NCI-H128 (cell line): ENCODE results near the gene ZC3H7A.

Experiments
- DNase-seq: peaks from one replicate; lab custom pipeline; 2025; ENCODE audit not compliant: unreplicated experiment; lab: John Stamatoyannopoulos, UW

The ZC3H7A gene

DNA sequence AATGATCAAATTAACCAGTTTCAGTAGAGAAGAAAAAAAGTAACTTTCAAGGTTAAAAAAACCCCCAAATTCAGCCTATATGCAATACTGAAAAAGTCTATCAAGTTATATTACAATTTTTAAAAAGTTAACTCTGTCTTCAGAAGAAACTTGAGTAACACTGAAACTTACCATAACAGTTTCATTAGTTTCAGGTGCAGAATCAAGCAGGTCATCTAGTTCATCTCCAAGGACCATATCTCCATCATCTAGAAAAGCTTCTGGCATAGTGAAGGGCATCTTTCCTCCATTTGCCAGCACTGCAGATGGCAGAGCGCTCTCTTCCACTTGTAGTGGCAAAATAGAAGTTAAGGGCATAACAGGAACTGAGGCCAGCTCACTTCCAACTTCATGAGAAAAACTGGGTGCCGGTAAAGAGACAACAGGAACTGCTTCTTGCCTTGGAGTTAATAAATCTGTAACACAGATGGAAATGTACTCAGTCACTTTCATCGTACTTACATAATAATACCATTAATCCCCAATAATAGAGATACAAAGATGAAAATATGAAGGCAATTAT, 22.9 kb downstream of the ZC3H7A start:
- no peak for DNase-seq

DNA sequence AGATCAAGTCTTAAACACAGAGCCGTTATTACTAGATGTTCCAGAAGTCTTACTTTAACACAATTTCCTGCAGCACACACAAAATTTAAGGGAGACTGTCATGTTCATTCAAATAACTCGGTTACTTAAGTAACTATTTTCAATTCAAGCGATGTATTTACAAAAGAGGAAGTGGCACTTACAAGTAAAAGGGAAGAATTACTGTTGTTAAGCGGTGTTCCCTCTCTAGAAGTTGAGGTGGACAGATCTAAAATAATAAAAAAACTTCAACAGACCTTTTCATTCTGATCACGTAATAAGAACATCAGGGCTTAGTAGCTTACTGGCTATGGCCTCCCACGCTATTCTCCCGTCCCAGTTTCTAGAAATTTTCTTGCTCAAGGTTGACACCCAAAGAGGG, 28.2 kb downstream of the ZC3H7A start:
- no peak for DNase-seq

DNA sequence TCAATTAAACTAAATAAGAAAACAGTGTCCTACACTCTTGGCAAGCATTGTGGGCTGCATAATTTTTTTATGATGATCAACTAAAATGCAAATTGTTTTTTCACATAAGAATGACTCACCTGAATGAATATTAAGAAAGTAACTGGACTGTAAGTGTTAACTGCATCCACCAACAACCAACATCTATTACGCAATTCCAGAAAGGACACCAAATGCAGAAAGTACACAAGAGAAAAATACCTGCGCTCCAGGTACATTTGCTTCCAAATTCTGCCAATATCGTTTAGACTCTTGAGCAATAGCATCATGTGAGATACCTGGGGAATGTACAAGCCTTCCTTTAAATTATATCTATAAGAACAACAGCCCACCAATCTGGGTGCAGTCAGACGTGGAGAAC, 34.6 kb downstream of the ZC3H7A start:
- DNase-seq = no peak

DNA sequence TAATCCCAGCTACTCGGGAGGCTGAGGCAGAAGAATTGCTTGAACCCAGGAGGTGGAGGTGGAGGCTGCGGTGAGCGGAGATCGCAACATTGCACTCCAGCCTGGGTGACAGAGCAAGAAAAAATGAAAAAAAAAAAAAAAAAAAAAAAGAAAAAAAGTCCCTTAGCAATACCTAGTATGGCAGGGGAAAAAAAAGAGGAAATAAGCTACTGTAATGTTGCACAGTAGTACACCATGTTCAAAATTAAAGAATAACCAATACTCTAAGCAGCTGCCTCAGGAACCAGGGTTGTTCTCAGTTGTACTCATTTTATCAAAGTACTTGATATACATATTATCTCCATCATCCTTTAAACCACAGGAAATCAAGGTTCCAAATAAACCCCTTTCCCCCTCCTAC, 37.1 kb downstream of the ZC3H7A start:
- DNase-seq = no peak

DNA sequence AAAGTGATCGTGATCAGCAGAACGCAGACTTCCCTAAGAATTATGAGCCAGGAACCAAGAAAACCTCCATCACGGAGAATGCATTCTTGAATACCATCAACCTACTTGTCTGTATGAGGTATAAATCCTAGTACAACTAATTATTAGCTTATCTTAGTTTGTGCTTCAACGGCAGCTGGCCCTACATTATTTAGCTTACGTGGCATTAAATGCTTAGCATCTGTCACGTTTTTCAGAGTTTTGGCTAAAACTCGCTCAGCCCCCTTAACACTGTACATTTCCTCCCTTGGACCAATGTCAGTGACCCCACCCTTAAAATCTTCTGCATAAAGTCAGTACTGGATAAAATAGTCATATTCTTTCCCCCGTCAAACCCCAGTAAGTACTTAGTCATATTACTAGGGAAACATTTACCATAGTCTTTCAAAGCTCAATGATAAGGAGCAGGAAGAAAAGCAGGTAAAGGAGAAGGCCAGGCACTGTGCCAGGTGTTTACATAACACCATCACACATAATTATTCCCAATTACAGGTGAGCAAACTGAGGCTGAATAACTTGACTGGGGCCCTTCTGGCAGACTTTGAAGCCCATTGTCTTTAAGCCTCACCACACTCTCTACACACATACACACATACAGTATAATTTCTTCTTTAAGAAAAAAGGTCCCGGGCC, 37.8 kb downstream of the ZC3H7A start:
- DNase-seq = no peak

DNA sequence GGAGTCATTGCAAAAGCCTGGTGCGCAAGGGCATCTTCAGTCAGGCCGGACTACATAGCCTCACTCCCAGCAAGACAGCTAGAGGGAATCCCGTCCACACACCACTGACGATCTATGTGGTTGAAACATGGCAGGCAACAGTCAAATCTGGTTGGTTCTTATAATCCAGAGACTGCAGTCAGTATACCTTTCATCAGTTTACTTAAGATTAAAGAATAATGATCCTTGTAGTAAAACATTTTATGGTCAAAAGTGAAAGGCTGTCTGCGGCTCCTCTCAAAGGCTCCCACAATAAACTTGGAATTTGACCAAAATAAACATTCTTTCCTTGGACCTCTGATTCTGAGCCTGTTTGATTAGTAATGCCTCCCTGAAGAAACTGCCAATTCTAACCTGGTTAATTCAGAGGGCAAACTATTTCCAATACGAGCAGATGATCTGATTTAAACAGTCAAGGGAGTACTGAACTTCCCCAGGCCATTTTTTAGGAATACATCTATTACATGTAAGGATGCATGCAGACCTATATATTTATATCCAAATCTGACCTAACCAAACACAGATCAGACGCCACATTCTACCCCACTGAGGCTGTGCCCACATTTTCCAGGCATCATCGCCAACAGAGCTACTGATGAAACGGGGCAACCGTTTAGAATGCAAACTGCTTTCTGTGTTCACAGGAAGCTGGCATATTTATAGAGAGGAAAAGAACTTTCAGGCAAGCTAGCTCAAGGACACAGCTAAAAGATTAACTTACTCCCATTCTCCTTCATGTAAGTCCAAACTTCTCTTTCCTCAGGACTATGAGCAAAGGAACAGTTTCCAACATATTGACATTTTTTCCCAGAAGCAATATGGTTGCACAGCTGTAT, 39.1 kb downstream of the ZC3H7A start:
- DNase-seq = no peak

DNA sequence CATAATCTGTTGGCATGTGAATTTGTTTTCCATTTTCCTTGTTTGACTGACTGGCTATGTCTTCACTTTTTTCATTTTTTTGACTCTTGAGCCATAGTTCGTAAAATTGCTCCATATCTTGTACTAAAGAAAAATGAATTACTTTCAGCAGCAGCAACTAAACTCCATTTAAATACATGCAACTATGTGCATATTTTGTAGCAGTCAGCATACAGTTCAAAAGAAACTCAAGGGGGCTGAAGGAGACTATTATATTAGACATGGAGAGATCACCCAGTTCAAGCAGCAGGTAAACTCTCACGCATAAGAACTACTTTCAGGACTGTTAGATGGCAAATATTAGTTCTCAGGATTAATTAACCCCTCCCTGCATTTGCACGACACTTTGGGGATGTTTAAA, 40.8 kb downstream of the ZC3H7A start:
- DNase-seq = no peak

DNA sequence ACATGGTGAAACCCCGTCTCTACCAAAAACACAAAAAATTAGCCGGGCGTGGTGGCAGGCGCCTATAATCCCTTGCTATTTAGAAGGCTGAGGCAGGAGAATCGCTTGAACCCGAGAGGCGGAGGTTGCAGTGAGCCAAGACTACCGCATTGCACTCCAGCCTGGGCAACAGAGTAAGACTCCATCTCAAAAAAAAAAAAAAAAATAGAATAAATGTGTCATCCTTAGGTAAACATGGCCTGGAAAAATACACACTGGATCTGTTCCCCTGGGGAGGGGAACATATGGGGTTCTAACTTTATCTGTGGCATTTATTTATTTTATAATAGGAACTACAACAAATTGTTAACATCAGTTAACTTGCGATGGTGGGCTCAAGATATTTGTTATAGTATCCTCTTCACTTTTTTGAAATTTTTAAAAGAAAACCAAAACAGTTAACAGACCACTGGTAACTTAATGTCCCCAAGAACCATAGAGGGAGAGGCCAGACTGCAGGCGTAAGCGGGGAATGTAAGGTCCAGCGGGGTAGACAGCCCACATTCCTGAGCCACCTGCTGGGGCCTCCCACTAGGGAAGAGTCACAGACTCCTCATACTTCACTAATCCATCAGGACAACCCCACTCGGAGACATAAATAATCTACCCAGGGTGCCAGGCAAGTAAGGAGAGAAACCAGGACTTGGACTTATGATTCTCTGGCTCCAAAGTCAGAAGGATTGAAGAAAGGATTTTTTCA, 41.9 kb downstream of the ZC3H7A start:
- no peak for DNase-seq

DNA sequence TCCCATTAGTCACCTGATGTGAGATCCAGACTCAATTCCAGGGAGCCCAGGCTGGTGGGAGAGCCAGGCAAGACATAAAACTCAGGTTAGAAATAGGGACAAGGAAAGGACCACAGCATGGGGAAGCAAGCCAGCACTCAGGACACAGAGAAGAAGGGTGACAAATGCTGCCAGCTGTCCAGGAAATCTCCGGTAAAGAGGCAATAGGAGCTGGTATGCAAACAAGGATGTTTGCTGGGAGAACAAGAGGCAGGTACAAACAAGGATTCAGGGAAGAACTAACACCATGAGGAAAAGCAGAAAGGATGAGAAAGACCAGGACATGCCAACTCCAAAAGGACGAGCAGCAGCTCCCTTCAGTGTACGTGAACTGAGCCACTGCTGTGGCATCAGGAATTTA, 44.2 kb downstream of the ZC3H7A start:
- DNase-seq = no peak

DNA sequence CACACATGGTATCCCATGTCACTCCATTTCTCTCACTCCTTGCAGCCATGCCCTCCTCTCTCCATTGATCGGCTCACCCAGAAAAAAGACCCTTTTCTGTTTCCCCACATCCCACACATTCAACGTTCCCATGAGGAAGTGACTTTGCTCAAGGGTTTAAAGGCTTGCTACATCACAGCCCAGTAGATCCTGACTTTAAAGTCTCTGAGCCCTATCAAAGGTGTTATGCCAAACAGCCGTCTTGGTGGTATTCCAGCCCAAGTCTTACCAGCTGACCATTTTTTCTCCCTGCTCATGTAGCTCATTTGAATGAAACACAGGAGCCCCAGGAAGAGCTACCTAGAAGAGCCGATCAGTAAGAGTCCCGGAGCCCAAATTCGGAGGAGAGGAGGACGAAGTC, 47.0 kb downstream of the ZC3H7A start:
- no peak for DNase-seq

DNA sequence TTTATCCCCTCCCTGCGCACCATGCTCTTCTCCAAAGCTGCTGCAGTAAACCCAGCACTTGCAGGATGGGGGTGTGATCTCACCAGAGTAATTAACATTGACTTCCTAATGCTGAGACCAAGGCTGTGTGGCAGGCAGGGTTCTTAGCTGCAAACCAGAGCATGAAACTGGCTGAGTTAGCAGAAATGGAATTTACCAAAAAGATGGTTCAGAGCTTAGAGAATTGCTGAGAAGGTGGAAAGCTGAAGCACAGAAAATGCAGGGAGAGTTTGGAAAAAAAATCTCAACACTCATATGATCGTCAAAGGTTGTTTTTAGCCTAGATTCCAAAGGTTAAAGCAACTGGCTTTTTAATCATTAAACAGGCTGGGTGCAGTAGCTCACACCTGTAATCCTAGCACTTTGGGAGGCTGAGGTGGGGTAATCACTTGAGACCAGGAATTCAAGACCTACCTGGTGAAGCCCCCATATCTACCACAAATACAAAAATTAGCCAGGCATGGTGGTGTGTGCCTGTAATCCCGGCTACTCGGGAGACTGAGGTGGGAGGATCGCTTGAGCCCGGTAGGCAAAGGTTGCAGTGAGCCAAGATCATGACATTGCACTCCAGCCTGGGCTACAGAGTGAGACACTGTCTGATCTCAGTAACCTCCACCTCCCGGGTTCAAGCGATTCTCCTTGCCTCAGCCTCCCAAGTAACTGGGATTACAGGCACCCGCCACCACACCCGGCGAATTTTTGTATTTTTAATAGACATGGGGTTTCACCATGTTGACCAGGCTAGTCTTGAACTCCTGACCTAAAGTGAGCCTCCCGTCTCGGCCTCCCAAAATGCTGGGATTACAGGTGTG, 48.4 kb downstream of the ZC3H7A start:
- DNase-seq = no peak

DNA sequence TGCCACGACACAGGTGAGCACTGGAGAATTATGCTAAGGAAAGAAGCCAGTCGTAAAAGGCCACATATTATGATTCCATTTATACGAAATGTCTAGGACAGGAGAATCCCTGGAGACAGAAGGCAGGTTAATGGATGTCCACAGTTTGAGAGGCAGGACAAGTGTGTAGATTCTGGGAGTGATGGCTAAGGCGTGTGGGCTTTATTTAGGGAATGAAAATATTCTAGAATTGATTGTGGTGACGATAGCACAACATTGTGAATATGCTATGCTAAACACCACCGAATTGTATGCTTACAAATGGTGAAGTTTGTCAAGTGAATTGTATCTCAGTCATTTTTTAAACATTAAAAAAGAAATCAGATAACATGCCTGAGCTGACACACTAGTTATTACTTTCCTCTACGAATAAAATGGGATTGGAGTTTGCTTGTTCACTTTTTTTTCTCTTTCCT, 49.1 kb downstream of the ZC3H7A start:
- no peak for DNase-seq

DNA sequence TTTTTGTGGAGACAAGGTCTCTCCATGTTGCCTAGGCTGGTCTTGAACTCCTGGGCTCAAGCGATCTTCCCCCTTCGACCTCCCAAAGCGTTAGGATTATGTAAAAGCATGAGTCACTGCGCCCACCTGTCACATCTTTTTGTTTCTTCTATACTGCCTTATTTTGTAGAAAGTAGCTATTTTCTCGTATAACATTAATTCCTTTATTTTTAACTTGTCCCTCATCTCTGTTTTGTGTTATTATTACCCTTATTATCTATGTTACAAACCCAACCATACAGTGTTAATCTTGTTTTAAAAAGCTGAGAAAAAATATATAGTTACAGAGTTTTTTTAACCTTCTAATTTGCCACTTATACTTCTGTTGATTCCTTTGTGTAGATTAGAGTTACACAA, 53.0 kb downstream of the ZC3H7A start:
- DNase-seq = no peak

DNA sequence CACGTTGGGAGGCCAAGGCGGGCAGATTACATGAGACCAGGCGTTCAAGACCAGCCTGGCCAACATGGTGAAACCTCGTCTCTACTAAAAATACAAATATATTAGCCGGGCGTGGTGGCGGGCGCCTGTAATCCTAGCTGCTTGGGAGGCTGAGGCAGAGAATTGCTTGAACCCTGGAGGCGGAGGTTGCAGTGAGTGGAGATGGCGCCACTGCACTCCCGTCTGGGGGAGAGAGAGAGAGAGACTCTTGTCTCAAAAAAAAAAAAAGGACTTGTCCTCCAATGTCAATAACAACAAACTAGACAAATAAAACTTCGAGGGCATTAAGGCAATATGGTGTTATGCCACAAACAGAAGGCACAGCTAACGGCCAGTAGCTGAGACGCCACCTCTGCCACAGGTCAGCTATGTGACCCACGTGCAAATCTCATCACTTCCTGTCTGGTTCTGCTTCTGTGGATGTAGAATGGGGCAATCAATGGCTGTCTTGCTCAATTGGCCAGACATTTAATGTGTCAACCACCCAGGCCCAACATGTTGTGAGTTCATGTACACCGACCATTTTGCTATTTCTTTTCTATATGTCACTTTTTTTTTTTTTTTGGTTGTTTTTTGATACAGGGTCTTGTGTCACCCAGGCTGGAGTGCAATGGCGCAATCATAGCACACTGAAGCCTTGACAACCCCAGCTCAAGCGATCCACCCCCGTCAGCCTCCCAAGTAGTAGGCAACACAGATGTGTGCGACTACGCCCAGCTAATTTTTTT, 53.6 kb downstream of the ZC3H7A start:
- DNase-seq = no peak

DNA sequence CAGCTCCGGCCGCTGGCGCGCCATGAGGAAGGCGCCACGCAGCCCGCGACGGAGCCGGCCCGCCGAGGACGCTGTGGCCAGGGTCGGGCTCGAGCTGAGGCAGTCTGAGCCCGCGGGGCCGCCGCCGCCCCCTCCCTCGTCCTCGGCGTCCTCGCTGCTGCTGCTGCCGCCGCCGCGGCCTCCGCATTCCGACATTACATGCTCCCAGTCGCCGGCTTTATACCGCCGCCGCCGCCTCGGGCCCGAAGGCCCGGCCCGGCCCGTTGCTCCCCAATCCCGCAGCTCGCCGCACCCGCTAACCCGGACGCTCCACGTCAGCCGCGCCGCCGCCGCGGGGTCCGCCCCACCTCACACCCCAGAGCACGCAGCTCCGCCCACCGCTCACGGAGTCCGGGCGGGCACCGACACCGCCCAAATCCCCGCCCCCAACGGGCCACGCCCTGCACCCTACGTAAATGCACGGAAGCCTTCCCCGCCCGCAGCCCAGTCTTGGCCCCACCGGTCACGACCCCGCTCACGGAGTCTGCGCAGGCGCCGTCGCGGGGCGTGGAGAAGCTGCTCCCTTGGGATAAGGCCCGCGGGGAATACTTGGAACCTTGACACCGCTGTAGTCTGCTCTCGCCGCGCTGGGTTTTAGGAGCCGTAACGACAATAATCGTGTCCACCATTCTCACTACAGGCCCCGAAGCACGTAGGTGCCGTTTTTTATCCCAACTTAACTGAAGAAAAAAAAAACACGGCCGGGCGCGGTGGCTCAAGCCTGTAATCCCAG, 54.3 kb downstream of the ZC3H7A start, which contains the start of gene TXNDC11:
Gene TXNDC11, minus strand, starts transcription at position 322 of the 772 bp plus-strand sequence. Its CDS starts 127 bp downstream, at position 195.
- peak; percentile 95 for DNase-seq

DNA sequence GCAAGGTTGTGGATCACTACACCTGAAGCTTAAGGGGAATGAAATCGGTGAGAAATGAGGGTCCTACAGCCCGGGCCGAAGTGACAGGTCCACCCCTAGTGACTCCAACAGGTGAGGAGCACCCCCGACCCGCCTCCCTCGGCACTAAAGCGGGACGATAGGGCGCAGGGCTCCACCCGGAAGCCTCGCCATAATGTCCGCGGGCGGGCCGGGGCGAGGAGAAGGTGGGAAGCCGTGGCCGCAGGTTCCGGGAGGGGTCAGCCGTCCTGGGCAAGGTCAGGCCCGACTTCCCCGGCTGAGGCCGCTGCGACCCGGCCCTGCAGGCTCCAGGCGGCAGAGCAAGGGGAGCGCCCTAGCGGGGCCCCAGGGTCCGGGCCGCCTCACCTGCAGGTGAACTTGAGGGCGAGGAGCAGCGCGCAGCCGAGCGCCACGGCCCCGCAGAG, 54.9 kb downstream of the ZC3H7A start:
- DNase-seq = no peak

DNA sequence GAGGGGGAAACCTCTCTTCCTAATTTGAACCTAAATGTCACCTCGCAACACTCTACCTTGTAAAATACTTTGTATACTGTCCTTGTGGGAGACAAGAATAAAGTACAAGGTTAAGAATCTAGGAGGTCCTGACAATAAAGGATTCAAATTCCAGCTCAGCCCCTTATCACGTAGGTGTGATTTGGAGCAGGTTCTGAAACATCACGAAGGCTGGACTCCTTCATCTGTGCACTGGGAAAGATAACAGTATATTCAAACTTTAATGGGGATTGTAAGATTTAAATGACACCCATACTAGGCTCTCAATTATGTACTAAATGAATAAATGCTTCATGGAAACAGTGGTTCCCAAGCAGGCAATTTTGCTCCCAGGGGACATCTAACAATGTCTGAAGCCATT, 56.5 kb downstream of the ZC3H7A start:
- DNase-seq = no peak

DNA sequence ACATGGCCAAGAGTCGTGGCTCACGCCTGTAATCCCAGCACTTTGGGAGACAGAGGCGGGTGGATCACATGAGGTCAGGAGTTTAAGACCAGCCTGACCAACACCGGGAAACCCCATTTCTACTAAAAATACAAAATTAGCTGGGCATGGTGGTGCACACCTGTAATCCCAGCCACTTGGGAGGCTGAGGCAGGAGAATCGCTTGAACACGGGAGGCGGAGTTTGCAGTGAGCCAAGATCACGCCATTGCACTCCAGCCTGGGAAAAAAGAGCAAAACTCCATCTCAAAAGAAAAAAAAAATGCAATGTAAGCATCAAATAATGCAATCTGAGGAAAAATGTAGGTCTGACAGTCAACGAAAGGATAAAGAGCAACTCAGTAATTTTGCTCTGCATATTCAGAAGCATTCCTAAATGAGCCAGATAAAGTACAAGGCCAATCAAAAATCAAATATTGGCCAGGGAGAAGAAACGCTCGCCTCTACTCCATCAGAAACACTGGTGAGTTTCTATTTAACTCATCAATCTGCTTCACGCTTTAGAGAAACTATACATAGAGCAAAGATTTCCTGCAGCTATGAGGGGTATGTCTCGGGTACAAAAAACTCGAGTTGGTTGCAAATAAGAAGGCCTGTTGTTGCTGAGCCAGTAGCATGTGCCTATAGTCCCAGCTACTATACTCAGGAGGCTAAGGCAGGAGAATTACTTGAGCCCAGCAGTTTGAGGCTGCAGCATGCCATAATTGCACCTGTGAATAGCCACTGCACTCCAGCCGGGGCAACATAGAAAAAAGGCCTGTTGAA, 58.1 kb downstream of the ZC3H7A start:
- no peak for DNase-seq
